H1 (cell line): ENCODE data around the gene PAXIP1. TPM values are rescaled to one million over a fixed set of nuclear protein-coding genes. Genes with fewer than 3 reads are reported as not detected.

Experiments
- CTCF ChIA-PET: fragments of 300-600 bp; sonication (Branson Sonifier 250); formaldehyde crosslinking; loops from one replicate; lab custom pipeline; 2021; ENCODE audit not compliant: partially characterized antibody; lab: Charles Lee
- POLR2A ChIA-PET: fragments of 300-600 bp; sonication (Branson Sonifier 250); formaldehyde crosslinking; loops from one replicate; lab custom pipeline; 2021; ENCODE audit warnings: inconsistent platforms; ENCODE audit not compliant: partially characterized antibody; lab: Charles Lee
- DNase-seq, 2 experiments: peaks; one replicate each; pipeline versions ENCODE4 v3.0.0 to v3.0.0-alpha.2; 2010 to 2022; ENCODE audit warnings: low spot score in 2 of 2, low read depth in 1 of 2, mixed read lengths in 1 of 2
- FAIRE-seq: peaks from 2 replicates; lab custom pipeline; 2011; peaks lifted over from hg19 to GRCh38; lab: Jason Lieb, UNC
- H2AFZ ChIP-seq: 2 replicates; pipeline ENCODE4 v1.8.1; 2012; ENCODE audit warnings: low read length, inconsistent platforms
- H2AK5ac ChIP-seq: 2 replicates; pipeline ENCODE4 v1.6.1; 2013; ENCODE audit warnings: low read depth, low read length
- H2BK120ac ChIP-seq: replicated peaks from 2 replicates; pipeline ENCODE3; 2013; ENCODE audit warnings: low read depth, low read length, inconsistent platforms
- H2BK12ac ChIP-seq: 2 replicates; pipeline ENCODE4 v1.6.1; 2013; ENCODE audit warnings: low read depth, low read length
- H2BK15ac ChIP-seq: 2 replicates; pipeline ENCODE4 v1.6.1; 2013; ENCODE audit warnings: low read length
- H2BK20ac ChIP-seq: 2 replicates; pipeline ENCODE4 v1.6.1; 2013; ENCODE audit warnings: low read length
- H2BK5ac ChIP-seq: 2 replicates; pipeline ENCODE4 v1.6.1; 2013; ENCODE audit warnings: low read depth, low read length
- H3K14ac ChIP-seq: 2 replicates; pipeline ENCODE4 v1.6.1; 2013; ENCODE audit warnings: inconsistent platforms; ENCODE audit not compliant: insufficient read length
- H3K18ac ChIP-seq: 2 replicates; pipeline ENCODE4 v1.6.1; 2013; ENCODE audit warnings: low read length; ENCODE audit errors: extremely low read depth
- H3K23ac ChIP-seq: 2 replicates; pipeline ENCODE4 v1.6.1; 2013; ENCODE audit warnings: inconsistent platforms; ENCODE audit not compliant: insufficient read length
- H3K23me2 ChIP-seq: 2 replicates; pipeline ENCODE4 v1.6.1; 2013; ENCODE audit warnings: low read depth, low read length
- H3K27ac ChIP-seq: 2 replicates; pipeline ENCODE4 v1.6.1; 2011; ENCODE audit warnings: low read depth, low read length, inconsistent platforms
- H3K27me3 ChIP-seq, 4 experiments: replicated peaks in 1 of 4; 1 replicate in 1 of 4; 2 replicates in 3 of 4; pipeline versions ENCODE4 v1.6.1 to v1.8.1; 2011 to 2013; ENCODE audit warnings: low read length in 3 of 4, mild to moderate bottlenecking in 3 of 4, inconsistent platforms in 2 of 4, mixed read lengths in 2 of 4, moderate library complexity in 1 of 4; ENCODE audit not compliant: control insufficient read depth in 3 of 4, insufficient read depth in 3 of 4; ENCODE audit errors: extremely low read depth in 1 of 4
- H3K36me3 ChIP-seq, 4 experiments: 2 replicates each; pipeline versions ENCODE4 v1.6.1 to v1.8.1; 2011 to 2013; ENCODE audit warnings: mild to moderate bottlenecking in 4 of 4, low read length in 3 of 4, moderate library complexity in 2 of 4, control low read depth in 1 of 4, inconsistent platforms in 1 of 4; ENCODE audit not compliant: insufficient read depth in 4 of 4, control insufficient read depth in 2 of 4
- H3K4ac ChIP-seq: replicated peaks from 2 replicates; pipeline ENCODE3; 2013; ENCODE audit warnings: low read length, low read depth, mixed read lengths, inconsistent platforms; ENCODE audit not compliant: insufficient read length
- H3K4me1 ChIP-seq, 4 experiments: replicated peaks in 1 of 4; 1 replicate in 1 of 4; 2 replicates in 3 of 4; pipeline versions ENCODE4 v1.6.1 to v1.8.1; 2011 to 2013; ENCODE audit warnings: low read length in 3 of 4, inconsistent platforms in 2 of 4, mixed read lengths in 1 of 4; ENCODE audit not compliant: insufficient read depth in 4 of 4, control insufficient read depth in 3 of 4
- H3K4me2 ChIP-seq, 2 experiments: 2 replicates each; pipeline versions ENCODE4 v1.6.1 to v1.8.1; 2011 to 2013; ENCODE audit warnings: low read depth in 2 of 2, low read length in 2 of 2, control low read depth in 1 of 2, inconsistent platforms in 1 of 2, mild to moderate bottlenecking in 1 of 2; ENCODE audit not compliant: insufficient read depth in 1 of 2
- H3K4me3 ChIP-seq, 4 experiments: fragments of 200-600, 300-600 bp in 1 of 4; sonication (generic), shearing (Covaris generic), sonication (Bioruptor Twin) in 1 of 4; 2 replicates each; pipeline versions ENCODE4 v1.5.1 to v1.8.1; 2011 to 2016; ENCODE audit warnings: low read length in 4 of 4, low read depth in 3 of 4, control low read depth in 2 of 4, inconsistent platforms in 2 of 4, mild to moderate bottlenecking in 2 of 4, mixed read lengths in 1 of 4, moderate library complexity in 1 of 4; ENCODE audit not compliant: insufficient read depth in 2 of 4; ENCODE audit errors: extremely low read depth in 1 of 4
- H3K56ac ChIP-seq: replicated peaks from 2 replicates; pipeline ENCODE3; 2013; ENCODE audit warnings: low read depth, mild to moderate bottlenecking, mixed read lengths, low read length, inconsistent platforms; ENCODE audit not compliant: insufficient read length
- H3K79me1 ChIP-seq: 2 replicates; pipeline ENCODE4 v1.6.1; 2013; ENCODE audit warnings: low read depth, low read length, control low read depth
- H3K79me2 ChIP-seq, 2 experiments: 2 replicates each; pipeline versions ENCODE4 v1.6.1 to v1.8.1; 2012 to 2013; ENCODE audit warnings: low read length in 2 of 2, mild to moderate bottlenecking in 2 of 2, inconsistent platforms in 1 of 2; ENCODE audit not compliant: insufficient read depth in 2 of 2, control insufficient read depth in 1 of 2
- H3K9ac ChIP-seq, 4 experiments: replicated peaks in 1 of 4; 1 replicate in 1 of 4; 2 replicates in 3 of 4; pipeline versions ENCODE4 v1.6.1 to v1.8.1; 2011 to 2013; ENCODE audit warnings: low read depth in 3 of 4, low read length in 3 of 4, control low read depth in 2 of 4, mild to moderate bottlenecking in 2 of 4, moderate library complexity in 2 of 4, inconsistent platforms in 1 of 4; ENCODE audit errors: extremely low read depth in 1 of 4
- H3K9me3 ChIP-seq, 2 experiments: 2 replicates each; pipeline versions ENCODE4 v1.6.1 to v1.8.1; 2012 to 2013; ENCODE audit warnings: mild to moderate bottlenecking in 2 of 2, moderate library complexity in 2 of 2, control low read depth in 1 of 2, inconsistent platforms in 1 of 2, low read depth in 1 of 2, low read length in 1 of 2, mixed read lengths in 1 of 2; ENCODE audit not compliant: insufficient read depth in 2 of 2
- H4K20me1 ChIP-seq, 2 experiments: replicated peaks in 1 of 2; 2 replicates each; pipeline versions ENCODE3 to v1.8.1; 2011 to 2013; ENCODE audit warnings: inconsistent platforms in 2 of 2, low read length in 2 of 2, mild to moderate bottlenecking in 1 of 2; ENCODE audit not compliant: insufficient read depth in 2 of 2, control insufficient read depth in 1 of 2
- H4K5ac ChIP-seq: 2 replicates; pipeline ENCODE4 v1.6.1; 2013; ENCODE audit warnings: low read length, low read depth, mixed read lengths, inconsistent platforms; ENCODE audit not compliant: insufficient read length
- H4K8ac ChIP-seq: 2 replicates; pipeline ENCODE4 v1.8.0; 2013; ENCODE audit warnings: mild to moderate bottlenecking, moderate library complexity, low read length, inconsistent platforms; ENCODE audit not compliant: insufficient read depth; ENCODE audit errors: extremely low read depth
- H4K91ac ChIP-seq: replicated peaks from 2 replicates; pipeline ENCODE3; 2013; ENCODE audit warnings: low read length, mixed read lengths, inconsistent platforms; ENCODE audit not compliant: insufficient read length
- BCL11A ChIP-seq, 2 experiments: IDR thresholded peaks; one replicate each; pipeline ENCODE4 v1.6.1; 2011; ENCODE audit warnings: low read depth in 2 of 2, low read length in 2 of 2, mild to moderate bottlenecking in 2 of 2
- EP300 ChIP-seq, 2 experiments: IDR thresholded peaks; 1 replicate in 1 of 2; 2 replicates in 1 of 2; pipeline ENCODE4 v1.6.1; 2011 to 2012; ENCODE audit warnings: low read depth in 2 of 2, low read length in 2 of 2, mild to moderate bottlenecking in 2 of 2, borderline replicate concordance in 1 of 2, inconsistent platforms in 1 of 2, moderate library complexity in 1 of 2
- EZH2 ChIP-seq: fragments of 200-600 bp; sonication (generic); IDR thresholded peaks from 2 replicates; pipeline ENCODE4 v1.7.1; 2012; ENCODE audit warnings: low read depth, mild to moderate bottlenecking, moderate library complexity, low read length, inconsistent platforms; ENCODE audit not compliant: severe bottlenecking
- FOSL1 ChIP-seq: IDR thresholded peaks from 2 replicates; pipeline ENCODE4 v1.6.1; 2011; ENCODE audit warnings: mild to moderate bottlenecking, low read depth, low read length, moderate library complexity; ENCODE audit not compliant: insufficient read depth
- GTF2F1 ChIP-seq: IDR thresholded peaks from 2 replicates; pipeline ENCODE4 v1.6.1; 2012; ENCODE audit warnings: low read depth, low read length, improper control_type of control experiment, borderline replicate concordance
- HDAC6 ChIP-seq: IDR thresholded peaks from one replicate; pipeline ENCODE4 v1.7.1; 2012; ENCODE audit warnings: low read depth, mild to moderate bottlenecking, inconsistent platforms, low read length, moderate library complexity
- KDM5A ChIP-seq: fragments of 200-600 bp; IDR thresholded peaks from 2 replicates; pipeline ENCODE4 v1.7.1; 2012; ENCODE audit warnings: mild to moderate bottlenecking, low read length, inconsistent platforms, mixed read lengths
- NANOG ChIP-seq: IDR thresholded peaks from 2 replicates; pipeline ENCODE4 v1.6.1; 2011; ENCODE audit warnings: low read length, low read depth, mild to moderate bottlenecking, inconsistent platforms; ENCODE audit not compliant: insufficient read depth, poor library complexity, severe bottlenecking
- SIN3A ChIP-seq, 2 experiments: IDR thresholded peaks in 1 of 2; conservative IDR thresholded peaks in 1 of 2; 2 replicates each; pipeline ENCODE4 v1.6.1; 2011 to 2012; ENCODE audit warnings: low read length in 2 of 2, improper control_type of control experiment in 1 of 2, low read depth in 1 of 2, mild to moderate bottlenecking in 1 of 2
- TAF1 ChIP-seq: IDR thresholded peaks from 2 replicates; pipeline ENCODE4 v1.6.1; 2011; ENCODE audit warnings: mild to moderate bottlenecking, low read depth, low read length
- ZNF274 ChIP-seq: IDR thresholded peaks from 2 replicates; pipeline ENCODE4 v1.7.0; 2012; ENCODE audit warnings: low read length, borderline replicate concordance; ENCODE audit errors: extremely low read depth
- WGBS, 2 experiments: shearing (Covaris generic) in 1 of 2; methylation state at CpG; one replicate each; pipeline versions ENCODE4 v1.1.6 to v1.1.7; 2013 to 2015; ENCODE audit warnings: low lambda C conversion rate in 2 of 2, mixed read lengths in 2 of 2, inconsistent platforms in 1 of 2, low coverage in 1 of 2, missing lambda C conversion rate in 1 of 2; ENCODE audit not compliant: insufficient replicate concordance in 2 of 2, insufficient coverage in 1 of 2, insufficient read length in 1 of 2; ENCODE audit errors: extremely low coverage in 1 of 2, missing lambda C conversion rate in 1 of 2; 5-methylcytosine and 5-hydroxymethylcytosine counted together
- polyA plus RNA-seq, 7 experiments: library from polyadenylated mRNA; depleted of rRNA in 3 of 7; stranded (reverse) in 5 of 7; unstranded in 2 of 7; fragments of >200 nt in 5 of 7; fragments of 200-250 nt in 2 of 7; gene quantifications; 1 replicate in 5 of 7; 2 replicates in 1 of 7; 4 replicates in 1 of 7; pipeline versions ENCODE4 v1.2.1 to v1.2.3, GENCODE V29; 2011 to 2013; ENCODE audit warnings: missing spikeins in 2 of 7, mixed read lengths in 2 of 7
- total RNA-seq: library from RNA; stranded (reverse); fragmentation: NEBNext Ultra II Directional; extraction: Animal tissue kit (Norgen Biotek cat#: 25700); gene quantifications from 2 replicates; pipeline ENCODE4 v1.2.1, GENCODE V29; 2021

PAXIP1 gene
- total and polyA plus RNA-seq, 2 of the 8 experiments (the other 6 are each of a cell fraction or from before 2014, with no cell fraction given) = 32.4 to 32.8 TPM

DNA sequence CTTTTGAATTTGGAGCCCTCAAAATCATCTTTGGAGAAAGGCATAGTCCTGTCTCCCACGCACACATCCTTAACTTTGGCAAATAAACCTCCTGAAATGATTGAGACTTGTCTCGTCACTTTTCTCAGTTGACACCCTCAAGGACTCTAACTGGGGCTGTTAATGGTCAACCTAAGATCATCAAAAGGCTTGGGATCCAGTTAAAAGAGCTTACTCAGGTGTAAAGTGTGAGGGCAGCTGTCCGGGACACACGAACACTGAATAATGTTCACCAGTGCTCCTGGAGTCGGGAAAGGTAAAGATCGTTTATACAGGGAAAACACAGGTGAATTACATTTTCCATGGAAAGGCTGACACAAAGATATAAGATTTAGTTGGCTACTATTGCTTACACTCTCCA lies 84.7 kb downstream of the PAXIP1 start:
- Histone ChIP-seq H3K4me2 (no peak overlapping the region), H3K79me1 (no peaks in the 10 kb centered on the region), H3K9ac (no peak overlapping the region), H3K27me3 (peaks cover 0 to 9% (median 7%) of the 10 kb centered on the region in 4 experiments; a peak in 5 of 7 replicates), H2BK15ac (no peak overlapping the region), H3K23me2 (no peaks in the 10 kb centered on the region; the same call in 1 of the 2 replicates), H3K9me3 (no peaks in the 10 kb centered on the region), H4K5ac (no peak overlapping the region), H3K4me3 (no peak overlapping the region), H3K18ac (no peak overlapping the region), H3K23ac (no peak overlapping the region), H2AK5ac (no peak overlapping the region), H3K79me2 (no peaks in the 10 kb centered on the region), H4K8ac (no peak overlapping the region), H3K4ac (no peak overlapping the region), H3K56ac (no peak overlapping the region), H2BK12ac (no peak overlapping the region), H3K36me3 (no peaks in the 10 kb centered on the region), H2AFZ (no peak overlapping the region), H2BK120ac (no peak overlapping the region), H3K27ac (no peak overlapping the region), H4K20me1 (no peaks in the 10 kb centered on the region), H3K4me1 (peaks cover 0 to 2% (median 0%) of the 10 kb centered on the region in 4 experiments; a peak in 4 of 7 replicates), H4K91ac (no peak overlapping the region), H2BK5ac (no peak overlapping the region), H3K14ac (no peak overlapping the region), H2BK20ac (no peak overlapping the region)
- 93% methylated on average over 6 of the region's 6 CpGs; no CpG with 5 or more reads in 1 of the 2 experiments for WGBS, 2 experiments
- DNase-seq = no peak
- ChIA-PET POLR2A (no interaction called here), CTCF (interaction anchor here (2.2 to 3.7 kb wide), 2 partner anchors 9 to 35 kb away, joined by 10 to 26 read pairs; no protein-coding TSS in a partner anchor)
- FAIRE-seq = no peak
- TF ChIP-seq GTF2F1 (no peak), NANOG (no peak), KDM5A (no peak), BCL11A (IDR thresholded peaks at IDR 0.05; ENCODE audit: low read depth in 2 of 2, low read length in 2 of 2) (no peak), SIN3A (conservative IDR thresholded peaks at IDR 0.05 in 1 of 2, IDR thresholded peaks at IDR 0.05 in 1 of 2; ENCODE audit: low read depth in 1 of 2, low read length in 2 of 2) (no peak), FOSL1 (no peak), HDAC6 (no peak), TAF1 (no peak), ZNF274 (no peak), EP300 (IDR thresholded peaks at IDR 0.05; ENCODE audit: borderline replicate concordance in 1 of 2, low read depth in 2 of 2, low read length in 2 of 2) (no peak), EZH2 (no peak)
